HT-29 (cell line): ENCODE measurements around the gene MED22. TPM values are rescaled to one million over a fixed set of nuclear protein-coding genes. Genes with fewer than 3 reads are reported as not detected.
"Not testable (repeated sequence)": the region's sequence is repeated elsewhere in the genome, so short reads cannot be mapped to it uniquely, and the experiment has no call there.

Experiments used
- DNase-seq: peaks from one replicate; pipeline ENCODE4 v3.0.0-alpha.2; 2015; ENCODE audit warnings: low spot score
- total RNA-seq: library from RNA; depleted of rRNA; stranded (reverse); fragments of >200 nt; shearing (Covaris generic); gene quantifications from 2 replicates; pipeline ENCODE4 v1.2.3, GENCODE V29; 2014; rRNA removed

The MED22 gene
- total RNA-seq, result 55.0 and 58.8 TPM in 2 replicates

- DNase-seq, result peak; percentile 95
These were observed at the start of gene MED22, which contains the start of gene RPL7A for GRCh38 chr9:133347985-133348717. Gene MED22, minus strand, starts transcription at chr9:133348131. Its CDS starts 1,469 bp downstream, at chr9:133346662. Gene RPL7A, plus strand, starts transcription at chr9:133348218. Its CDS starts 26 bp downstream, at chr9:133348244.

GRCh38 chr9:133397370-133397769 lies 49.4 kb upstream of the MED22 start:
- no peak for DNase-seq

- no peak for DNase-seq
These were observed 49.0 kb upstream of the MED22 start for GRCh38 chr9:133396952-133397351.

- no peak for DNase-seq
These were observed 46.8 kb upstream of the MED22 start for GRCh38 chr9:133394687-133395271.

GRCh38 chr9:133393399-133393798 lies 45.5 kb upstream of the MED22 start:
- DNase-seq, result no peak

- not testable (repeated sequence) for DNase-seq
These were observed 44.4 kb upstream of the MED22 start for GRCh38 chr9:133392308-133392707.

GRCh38 chr9:133391449-133391848 lies 43.5 kb upstream of the MED22 start:
- DNase-seq, result not testable (repeated sequence)

GRCh38 chr9:133390713-133391112 lies 42.8 kb upstream of the MED22 start:
- no peak for DNase-seq

- DNase-seq, result no peak
These were observed 41.6 kb upstream of the MED22 start for GRCh38 chr9:133389562-133389961.

GRCh38 chr9:133389025-133389557 lies 41.2 kb upstream of the MED22 start:
- no peak for DNase-seq

GRCh38 chr9:133387680-133388079 lies 39.7 kb upstream of the MED22 start:
- no peak for DNase-seq

- DNase-seq, result no peak
These were observed 38.4 kb upstream of the MED22 start for GRCh38 chr9:133386338-133386737.

- no peak for DNase-seq
These were observed 37.5 kb upstream of the MED22 start for GRCh38 chr9:133385452-133385851.

- DNase-seq, result no peak
These were observed 36.9 kb upstream of the MED22 start for GRCh38 chr9:133384736-133385321.

- no peak for DNase-seq
These were observed 35.5 kb upstream of the MED22 start for GRCh38 chr9:133383438-133383837.

- no peak for DNase-seq
These were observed 34.7 kb upstream of the MED22 start for GRCh38 chr9:133382507-133383141.

- no peak for DNase-seq
These were observed 32.8 kb upstream of the MED22 start for GRCh38 chr9:133380734-133381133.

- DNase-seq, result no peak
These were observed 31.5 kb upstream of the MED22 start for GRCh38 chr9:133379153-133380086.

- DNase-seq, result no peak
These were observed 30.6 kb upstream of the MED22 start for GRCh38 chr9:133378408-133378962.

GRCh38 chr9:133377721-133378216 lies 29.8 kb upstream of the MED22 start:
- peak; percentile 50 for DNase-seq
